Measurements from ENCODE around the gene LNP1. TPM values are rescaled to one million over a fixed set of nuclear protein-coding genes. Genes with fewer than 3 reads are reported as not detected.

The LNP1 gene
- total and polyA plus RNA-seq, 10 donors = 0.52 to 2.6 (median 1.4) TPM

DNA sequence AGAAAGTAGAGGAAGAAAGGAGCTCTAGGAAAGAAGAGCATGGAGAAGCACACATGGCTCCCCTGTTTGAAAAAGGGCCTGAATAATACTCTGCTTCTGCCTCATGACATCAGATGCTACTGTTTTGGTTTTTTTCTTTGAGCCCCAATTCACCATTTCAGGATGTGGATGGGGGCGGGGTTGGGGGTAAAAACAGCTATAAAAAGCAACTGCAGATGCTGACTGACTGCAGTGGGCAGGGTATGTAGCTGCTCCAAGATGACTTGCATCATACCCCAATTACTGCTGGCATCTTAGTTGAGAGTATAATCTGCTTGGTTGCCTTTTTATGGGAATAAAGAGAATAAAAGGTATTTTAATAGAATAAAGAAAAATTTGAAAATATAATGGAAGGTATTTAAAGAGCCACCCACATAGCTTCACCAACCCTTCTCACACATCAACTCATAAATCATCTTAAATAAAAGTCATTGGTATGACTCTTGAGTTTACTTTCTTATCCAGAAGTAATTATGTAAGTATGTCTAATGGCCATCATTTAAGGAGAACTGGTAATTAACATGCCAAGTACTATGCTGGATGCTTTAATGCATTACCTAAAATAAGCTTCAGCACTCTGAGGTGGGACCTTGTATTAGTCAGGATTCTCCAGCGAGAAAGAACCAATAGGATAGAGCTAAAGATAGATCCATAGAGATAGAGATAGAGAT is 54.7 kb downstream of the LNP1 start:
- intact Hi-C loops (cut with DNase I; ENCODE audit: low total_unique reads) = no loop called here
- H3K4me1 ChIP-seq = no peaks in the 10 kb centered on the region
- no peak overlapping the region for H3K4me3 ChIP-seq
- WGBS, 5 donors = 59 to 72% (median 68%) methylated on average over 2 of the region's 2 CpGs
- H3K27me3 ChIP-seq (replicated peaks in 1 of 7) = no peaks in the 10 kb centered on the region
- no peaks in the 10 kb centered on the region for H3K9me3 ChIP-seq
- TF ChIP-seq, protein P1, sequence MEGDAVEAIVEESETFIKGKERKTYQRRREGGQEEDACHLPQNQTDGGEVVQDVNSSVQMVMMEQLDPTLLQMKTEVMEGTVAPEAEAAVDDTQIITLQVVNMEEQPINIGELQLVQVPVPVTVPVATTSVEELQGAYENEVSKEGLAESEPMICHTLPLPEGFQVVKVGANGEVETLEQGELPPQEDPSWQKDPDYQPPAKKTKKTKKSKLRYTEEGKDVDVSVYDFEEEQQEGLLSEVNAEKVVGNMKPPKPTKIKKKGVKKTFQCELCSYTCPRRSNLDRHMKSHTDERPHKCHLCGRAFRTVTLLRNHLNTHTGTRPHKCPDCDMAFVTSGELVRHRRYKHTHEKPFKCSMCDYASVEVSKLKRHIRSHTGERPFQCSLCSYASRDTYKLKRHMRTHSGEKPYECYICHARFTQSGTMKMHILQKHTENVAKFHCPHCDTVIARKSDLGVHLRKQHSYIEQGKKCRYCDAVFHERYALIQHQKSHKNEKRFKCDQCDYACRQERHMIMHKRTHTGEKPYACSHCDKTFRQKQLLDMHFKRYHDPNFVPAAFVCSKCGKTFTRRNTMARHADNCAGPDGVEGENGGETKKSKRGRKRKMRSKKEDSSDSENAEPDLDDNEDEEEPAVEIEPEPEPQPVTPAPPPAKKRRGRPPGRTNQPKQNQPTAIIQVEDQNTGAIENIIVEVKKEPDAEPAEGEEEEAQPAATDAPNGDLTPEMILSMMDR (IDR thresholded peaks at IDR 0.05 in 8 of 11, conservative IDR thresholded peaks at IDR 0.05 in 3 of 11) = no peak
- TF ChIP-seq POLR2A (IDR thresholded peaks at IDR 0.05) (no peak), POLR2AphosphoS5 (IDR thresholded peaks at IDR 0.05) (no peak)
- no peak for DNase-seq
- H3K36me3 ChIP-seq = no peaks in the 10 kb centered on the region
- H3K27ac ChIP-seq = no peak overlapping the region

DNA sequence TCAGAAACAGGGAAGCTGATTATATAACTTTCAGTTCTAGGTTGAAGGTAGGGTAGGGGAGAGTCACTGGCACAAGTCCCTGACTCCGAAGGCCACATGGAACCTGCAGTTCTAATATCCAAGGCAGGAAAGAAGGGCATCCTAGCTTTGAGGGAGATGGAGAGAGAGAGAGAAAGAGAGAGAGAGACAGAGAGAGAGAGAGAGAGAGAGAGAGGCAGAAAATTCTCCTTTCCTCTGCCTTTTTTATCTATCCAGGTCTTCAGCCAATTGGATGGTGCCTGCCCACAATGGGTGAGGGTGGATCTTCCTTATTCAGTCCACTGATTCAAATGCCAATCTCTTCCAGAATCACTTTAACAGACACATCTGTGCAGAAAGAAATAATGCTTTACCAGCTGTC is 55.4 kb downstream of the LNP1 start:
- no peaks in the 10 kb centered on the region for H3K4me1 ChIP-seq
- no peak overlapping the region for H3K4me3 ChIP-seq
- TF ChIP-seq, protein P1 (IDR thresholded peaks at IDR 0.05 in 8 of 11, conservative IDR thresholded peaks at IDR 0.05 in 3 of 11) = no peak
- TF ChIP-seq POLR2AphosphoS5 (IDR thresholded peaks at IDR 0.05) (no peak), POLR2A (IDR thresholded peaks at IDR 0.05) (no peak)
- no peaks in the 10 kb centered on the region for H3K9me3 ChIP-seq
- no peak overlapping the region for H3K27ac ChIP-seq
- 86 to 97% (median 87%) methylated on average over 1 of the region's 1 CpG for WGBS, 5 donors
- no peaks in the 10 kb centered on the region for H3K27me3 ChIP-seq (replicated peaks in 1 of 7)
- no peak for DNase-seq
- H3K36me3 ChIP-seq = no peaks in the 10 kb centered on the region
- intact Hi-C loops (cut with DNase I; ENCODE audit: low total_unique reads) = no loop called here

DNA sequence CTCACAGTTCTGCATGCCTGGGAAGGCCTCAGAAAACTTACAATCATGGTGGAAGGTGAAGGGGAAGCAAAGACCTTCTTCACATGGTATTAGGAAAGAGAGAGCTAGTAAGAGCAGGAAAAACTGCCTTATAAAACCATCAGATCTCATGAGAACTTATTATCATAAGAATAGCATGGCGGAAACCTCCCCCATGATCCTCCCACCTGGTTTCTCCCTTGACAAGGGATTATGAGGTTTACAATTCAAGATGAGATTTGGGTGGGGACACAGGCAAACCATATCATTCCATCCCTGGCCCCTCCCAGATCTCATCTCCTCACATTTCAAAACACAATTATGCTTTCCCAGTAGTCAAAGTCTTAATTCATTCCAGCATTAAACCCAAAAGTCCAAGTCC is 56.5 kb downstream of the LNP1 start:
- no peaks in the 10 kb centered on the region for H3K4me1 ChIP-seq
- H3K9me3 ChIP-seq = no peaks in the 10 kb centered on the region
- no peak overlapping the region for H3K27ac ChIP-seq
- TF ChIP-seq, protein P1 (IDR thresholded peaks at IDR 0.05 in 8 of 11, conservative IDR thresholded peaks at IDR 0.05 in 3 of 11) = no peak
- no peak for TF ChIP-seq POLR2A (IDR thresholded peaks at IDR 0.05)
- TF ChIP-seq POLR2AphosphoS5 (IDR thresholded peaks at IDR 0.05) = no peak
- H3K4me3 ChIP-seq = no peak overlapping the region
- no peaks in the 10 kb centered on the region for H3K27me3 ChIP-seq (replicated peaks in 1 of 7)
- H3K36me3 ChIP-seq = no peaks in the 10 kb centered on the region
- no peak for DNase-seq
- intact Hi-C loops (cut with DNase I; ENCODE audit: low total_unique reads) = no loop called here
- WGBS, 5 donors = 92 to 100% (median 96%) methylated on average over 1 of the region's 1 CpG

DNA sequence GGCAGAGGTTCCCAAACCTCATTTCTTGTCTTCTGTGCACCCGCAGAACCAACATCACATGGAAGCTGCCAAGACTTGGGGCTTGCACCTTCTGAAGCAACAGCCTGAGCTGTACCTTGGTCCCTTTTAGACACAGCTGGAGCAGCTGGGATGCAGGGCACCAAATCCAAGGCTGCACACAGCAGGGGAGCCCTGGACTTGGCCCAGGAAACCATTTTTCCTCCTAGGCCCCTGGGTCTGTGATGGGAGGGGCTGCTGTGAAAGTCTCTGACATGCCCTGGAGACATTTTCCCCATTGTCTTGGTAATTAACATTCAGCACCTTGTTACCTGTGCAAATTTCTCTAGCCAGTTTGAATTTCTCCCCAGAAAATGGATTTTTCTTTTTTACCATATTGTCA is 57.5 kb downstream of the LNP1 start:
- WGBS, 5 donors = 89 to 100% (median 100%) methylated on average over 1 of the region's 1 CpG
- intact Hi-C loops (cut with DNase I; ENCODE audit: low total_unique reads) = no loop called here
- Histone ChIP-seq H3K9me3 (no peaks in the 10 kb centered on the region), H3K4me3 (no peak overlapping the region), H3K4me1 (no peaks in the 10 kb centered on the region), H3K36me3 (no peaks in the 10 kb centered on the region), H3K27me3 (replicated peaks in 1 of 7) (no peaks in the 10 kb centered on the region), H3K27ac (no peak overlapping the region)
- TF ChIP-seq POLR2AphosphoS5 (IDR thresholded peaks at IDR 0.05) (no peak), POLR2A (IDR thresholded peaks at IDR 0.05) (no peak)
- TF ChIP-seq, protein P1 (IDR thresholded peaks at IDR 0.05 in 8 of 11, conservative IDR thresholded peaks at IDR 0.05 in 3 of 11) = no peak
- no peak for DNase-seq

All from spleen (tissue), 11 donors.